ENCODE results near the gene SLC35A5. TPM values are rescaled to one million over a fixed set of nuclear protein-coding genes. Genes with fewer than 3 reads are reported as not detected.

The SLC35A5 gene
- total RNA-seq, 1 experiment from 2014 or later: 21.4 TPM

- no peaks in the 10 kb centered on the region for H3K27me3 ChIP-seq (ENCODE audit: insufficient read depth, low read length)
- no peaks in the 10 kb centered on the region for H3K9me2 ChIP-seq (ENCODE audit: insufficient read depth)
- BruUV-seq (replicated peaks): no TSS peak
- no peak overlapping the region for H3K27ac ChIP-seq (ENCODE audit: low read depth, low read length)
- DNase-seq (ENCODE audit: low read depth, low spot score): no peak
- H3K9me3 ChIP-seq (ENCODE audit: control insufficient read depth in 1 of 2, insufficient read depth in 1 of 2, low read depth in 1 of 2, low read length in 2 of 2): no peaks in the 10 kb centered on the region
- H3K4me1 ChIP-seq (ENCODE audit: control insufficient read depth in 1 of 2, insufficient read depth in 2 of 2, low read length in 2 of 2): no peaks in the 10 kb centered on the region
- ChIA-PET CTCF (no interaction called here), RAD21 (ENCODE audit: low non-redundant PET in 1 of 2, low total read pairs in 2 of 2, uncharacterized antibody in 2 of 2, unreplicated experiment in 2 of 2) (no interaction called here), POLR2A (no interaction called here)
- H3K9ac ChIP-seq (ENCODE audit: low read length): no peak overlapping the region
- H3K4me3 ChIP-seq (replicated peaks in 1 of 2; ENCODE audit: low read depth in 1 of 2, low read length in 2 of 2): no peak overlapping the region
- no peak for TF ChIP-seq CTCF (IDR thresholded peaks at IDR 0.05 in 2 of 3, conservative IDR thresholded peaks at IDR 0.05 in 1 of 3; ENCODE audit: borderline replicate concordance in 1 of 3, insufficient read depth in 1 of 3, low read depth in 2 of 3, low read length in 2 of 3)
- no peak for TF ChIP-seq YY1 (IDR thresholded peaks at IDR 0.05; ENCODE audit: extremely low read depth, insufficient replicate concordance, low read depth, low read length)
- no peak for TF ChIP-seq POLR2A (IDR thresholded peaks at IDR 0.05; ENCODE audit: borderline replicate concordance, extremely low read depth, insufficient read depth, insufficient read length)
- no peak for TF ChIP-seq SRF (IDR thresholded peaks at IDR 0.05; ENCODE audit: low read depth)
- H3K36me3 ChIP-seq (ENCODE audit: control insufficient read depth in 1 of 2, insufficient read depth in 2 of 2, low read length in 2 of 2): no peaks in the 10 kb centered on the region
- no peak overlapping the region for H3K4me2 ChIP-seq (ENCODE audit: low read length)
- intact Hi-C loops (cut with micrococcal nuclease): no loop called here
- ATAC-seq: no peak
- no peaks in the 10 kb centered on the region for H4K20me1 ChIP-seq (ENCODE audit: insufficient read depth)
- H2AFZ ChIP-seq (ENCODE audit: low read depth, low read length, poor library complexity, severe bottlenecking): no peak overlapping the region
- H3K79me2 ChIP-seq (ENCODE audit: insufficient read depth, low read length): no peaks in the 10 kb centered on the region
These were observed 40.5 kb downstream of the SLC35A5 start for GRCh38 chr3:112602217-112602838.

GRCh38 chr3:112604536-112604935 lies 42.7 kb downstream of the SLC35A5 start:
- H3K9me2 ChIP-seq (ENCODE audit: insufficient read depth): no peaks in the 10 kb centered on the region
- no TSS peak for BruUV-seq (replicated peaks)
- no peak overlapping the region for H3K9ac ChIP-seq (ENCODE audit: low read length)
- H3K27me3 ChIP-seq (ENCODE audit: insufficient read depth, low read length): no peaks in the 10 kb centered on the region
- no peak overlapping the region for H3K4me3 ChIP-seq (replicated peaks in 1 of 2; ENCODE audit: low read depth in 1 of 2, low read length in 2 of 2)
- H3K27ac ChIP-seq (ENCODE audit: low read depth, low read length): no peak overlapping the region
- ChIA-PET POLR2A (no interaction called here), RAD21 (ENCODE audit: low non-redundant PET in 1 of 2, low total read pairs in 2 of 2, uncharacterized antibody in 2 of 2, unreplicated experiment in 2 of 2) (no interaction called here), CTCF (interaction anchor here (1.0 kb wide), 1 partner anchor 9 kb away, joined by 3 read pairs; no protein-coding TSS in a partner anchor)
- intact Hi-C loops (cut with micrococcal nuclease): no loop called here
- ATAC-seq (no peak), DNase-seq (ENCODE audit: low read depth, low spot score) (no peak)
- no peaks in the 10 kb centered on the region for H3K79me2 ChIP-seq (ENCODE audit: insufficient read depth, low read length)
- no peak overlapping the region for H3K4me2 ChIP-seq (ENCODE audit: low read length)
- H2AFZ ChIP-seq (ENCODE audit: low read depth, low read length, poor library complexity, severe bottlenecking): no peak overlapping the region
- H3K36me3 ChIP-seq (ENCODE audit: control insufficient read depth in 1 of 2, insufficient read depth in 2 of 2, low read length in 2 of 2): no peaks in the 10 kb centered on the region
- no peaks in the 10 kb centered on the region for H3K9me3 ChIP-seq (ENCODE audit: control insufficient read depth in 1 of 2, insufficient read depth in 1 of 2, low read depth in 1 of 2, low read length in 2 of 2)
- H3K4me1 ChIP-seq (ENCODE audit: control insufficient read depth in 1 of 2, insufficient read depth in 2 of 2, low read length in 2 of 2): no peaks in the 10 kb centered on the region
- H4K20me1 ChIP-seq (ENCODE audit: insufficient read depth): no peaks in the 10 kb centered on the region
- TF ChIP-seq RAD21 (IDR thresholded peaks at IDR 0.05; ENCODE audit: low read depth) (no peak), POLR2AphosphoS5 (IDR thresholded peaks at IDR 0.05; ENCODE audit: low read depth, low read length) (no peak), ELF1 (IDR thresholded peaks at IDR 0.05; ENCODE audit: borderline replicate concordance, low read depth) (no peak), SP1 (IDR thresholded peaks at IDR 0.05; ENCODE audit: low read depth) (no peak), EZH2phosphoT487 (IDR thresholded peaks at IDR 0.05; ENCODE audit: borderline replicate concordance) (no peak), TCF7L2 (IDR thresholded peaks at IDR 0.05; ENCODE audit: borderline replicate concordance, extremely low read depth, insufficient read depth, insufficient read length) (no peak), CBX3 (IDR thresholded peaks at IDR 0.05; ENCODE audit: low read depth) (no peak), FOSL1 (IDR thresholded peaks at IDR 0.05; ENCODE audit: low read depth) (no peak), ZBTB33 (IDR thresholded peaks at IDR 0.05; ENCODE audit: extremely low read depth, insufficient replicate concordance, low read length) (no peak), ZFX (IDR thresholded peaks at IDR 0.05) (no peak), SIN3A (IDR thresholded peaks at IDR 0.05; ENCODE audit: low read depth) (no peak), EZH2 (IDR thresholded peaks at IDR 0.05) (no peak), ATF3 (IDR thresholded peaks at IDR 0.05) (no peak), POLR2A (IDR thresholded peaks at IDR 0.05; ENCODE audit: borderline replicate concordance, extremely low read depth, insufficient read depth, insufficient read length) (no peak), CEBPB (IDR thresholded peaks at IDR 0.05; ENCODE audit: low read depth) (no peak)
